T-helper 1 cell treated with Interleukin-12 subunit alpha and Interleukin-12 subunit beta and Interleukin-4 antibody, amounts not matched to agents 30 μg/mL and 1 μg/mL, for 36 hours (primary cell): ENCODE results near the gene TRAPPC10.

Experiments used
- H3K27ac Mint-ChIP-seq: one replicate; pipeline ENCODE4 v1.8.0; 2021; ENCODE audit warnings: mild to moderate bottlenecking, mixed read lengths
- H3K27me3 Mint-ChIP-seq: one replicate; pipeline ENCODE4 v1.8.0; 2021; ENCODE audit warnings: low read depth, mixed read lengths
- H3K36me3 Mint-ChIP-seq: one replicate; pipeline ENCODE4 v1.8.0; 2021; ENCODE audit warnings: low read depth, mixed read lengths
- H3K4me1 Mint-ChIP-seq: one replicate; pipeline ENCODE4 v1.8.0; 2021; ENCODE audit warnings: low read depth, mixed read lengths
- H3K4me3 Mint-ChIP-seq: one replicate; pipeline ENCODE4 v1.8.0; 2021; ENCODE audit warnings: mild to moderate bottlenecking, moderate library complexity, mixed read lengths
- H3K9me3 Mint-ChIP-seq: one replicate; pipeline ENCODE4 v1.8.0; 2021; ENCODE audit warnings: mixed read lengths

TRAPPC10 gene

DNA sequence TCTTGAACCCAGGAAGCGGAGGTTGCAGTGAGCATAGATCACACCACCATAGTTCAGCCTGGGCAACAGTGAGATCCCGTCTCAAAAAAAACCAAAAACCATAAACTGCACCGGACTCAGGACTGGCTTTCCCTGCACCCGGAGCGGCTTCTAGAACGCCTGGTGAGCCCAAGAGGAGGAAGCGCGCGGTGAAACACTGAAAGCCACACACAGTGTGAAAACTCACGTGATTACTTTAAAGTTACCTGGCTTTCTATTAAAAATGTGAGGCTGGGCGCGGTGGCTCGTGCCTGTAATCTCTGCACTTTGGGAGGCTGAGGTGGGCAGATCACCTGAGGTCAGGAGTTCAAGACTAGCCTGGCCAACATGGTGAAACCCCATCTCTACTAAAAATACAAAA, 7.0 kb upstream of the TRAPPC10 start:
- Mint-ChIP-seq H3K27ac (no peak overlapping the region), H3K4me3 (no peak overlapping the region), H3K36me3 (peaks cover 1% of the 10 kb centered on the region)

DNA sequence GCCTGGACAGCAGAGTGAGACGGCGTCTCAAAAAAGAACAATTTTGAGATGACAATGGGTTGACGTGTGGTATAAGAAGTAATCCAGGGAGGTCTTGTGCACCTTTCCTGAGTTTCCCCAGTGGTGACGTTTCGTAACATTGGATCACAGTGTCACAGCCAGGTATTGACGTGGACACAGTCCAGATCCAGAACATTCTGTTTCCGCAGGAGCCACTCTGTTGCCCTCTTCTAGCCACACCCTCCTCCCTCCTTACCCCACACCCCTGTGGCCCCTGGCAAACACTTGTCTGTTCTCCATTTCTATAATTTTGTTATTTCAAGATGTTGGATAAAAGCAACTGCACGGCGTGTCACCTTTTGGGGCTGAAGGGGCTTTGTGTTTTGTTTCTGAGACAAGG, 6.5 kb upstream of the TRAPPC10 start:
- Mint-ChIP-seq H3K27me3 (peaks cover 4% of the 10 kb centered on the region), H3K9me3 (no peaks in the 10 kb centered on the region), H3K36me3 (peaks cover 2% of the 10 kb centered on the region), H3K4me1 (peaks cover 7% of the 10 kb centered on the region), H3K4me3 (no peak overlapping the region), H3K27ac (no peak overlapping the region)

More for the DNA sequence above, 7.0 kb upstream of the TRAPPC10 start:
- Mint-ChIP-seq H3K4me1 (peaks cover 3% of the 10 kb centered on the region), H3K9me3 (no peaks in the 10 kb centered on the region), H3K27me3 (peaks cover 4% of the 10 kb centered on the region)

DNA sequence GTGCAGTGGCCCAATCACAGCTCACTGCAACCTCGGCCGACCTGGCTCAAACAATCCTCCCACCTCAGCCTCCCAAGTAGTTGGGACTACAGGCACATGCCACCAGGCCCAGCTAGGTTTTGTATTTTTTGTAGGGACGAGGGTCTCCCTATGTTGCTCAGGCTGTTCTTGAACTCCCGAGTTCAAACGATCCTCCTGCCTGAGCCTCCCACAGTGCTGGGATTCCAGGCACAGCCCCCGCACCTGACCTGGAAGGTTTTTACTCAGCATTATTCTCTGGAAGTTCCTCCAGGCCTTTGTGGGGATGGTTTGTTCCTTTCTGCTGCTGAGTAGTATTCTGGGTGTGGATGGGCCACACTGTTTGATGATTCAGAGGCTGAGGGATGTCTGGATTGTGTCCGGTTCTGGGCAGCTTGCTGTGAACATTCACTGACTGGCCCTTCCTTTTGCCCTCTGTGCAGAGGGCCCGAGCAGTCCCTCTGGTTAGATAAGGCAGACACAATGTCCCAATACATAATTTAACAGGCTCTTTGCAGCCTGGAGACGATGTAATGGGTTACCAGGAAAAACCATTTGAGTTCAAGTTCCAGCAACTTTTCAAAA, 6.0 kb upstream of the TRAPPC10 start:
- Mint-ChIP-seq H3K27ac (no peak overlapping the region), H3K4me1 (peaks cover 10% of the 10 kb centered on the region), H3K36me3 (peaks cover 2% of the 10 kb centered on the region), H3K27me3 (peaks cover 4% of the 10 kb centered on the region), H3K4me3 (no peak overlapping the region), H3K9me3 (no peaks in the 10 kb centered on the region)

DNA sequence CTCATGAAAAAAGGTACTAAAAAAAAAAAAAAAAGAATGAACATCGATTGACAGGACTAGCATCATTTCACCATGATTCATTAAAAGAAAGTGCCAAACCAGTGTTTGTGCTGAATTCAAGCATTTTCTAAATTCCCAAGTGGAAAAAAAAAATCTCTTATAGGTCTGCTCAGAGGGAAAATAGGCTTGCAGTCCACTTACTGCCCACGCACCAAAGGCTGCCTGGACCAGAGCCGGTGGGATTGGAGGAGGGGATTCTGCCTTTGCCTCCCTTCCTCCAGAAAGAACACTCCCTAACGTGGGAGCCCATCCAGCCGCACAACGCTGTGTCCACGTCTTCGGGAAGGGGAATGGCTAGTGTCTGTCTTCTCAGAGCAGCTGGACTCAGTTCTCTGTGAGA, 5.5 kb upstream of the TRAPPC10 start:
- peaks cover 13% of the 10 kb centered on the region for H3K4me1 Mint-ChIP-seq
- no peaks in the 10 kb centered on the region for H3K9me3 Mint-ChIP-seq
- peaks cover 4% of the 10 kb centered on the region for H3K36me3 Mint-ChIP-seq
- peaks cover 4% of the 10 kb centered on the region for H3K27me3 Mint-ChIP-seq
- H3K4me3 Mint-ChIP-seq: no peak overlapping the region
- H3K27ac Mint-ChIP-seq: no peak overlapping the region

DNA sequence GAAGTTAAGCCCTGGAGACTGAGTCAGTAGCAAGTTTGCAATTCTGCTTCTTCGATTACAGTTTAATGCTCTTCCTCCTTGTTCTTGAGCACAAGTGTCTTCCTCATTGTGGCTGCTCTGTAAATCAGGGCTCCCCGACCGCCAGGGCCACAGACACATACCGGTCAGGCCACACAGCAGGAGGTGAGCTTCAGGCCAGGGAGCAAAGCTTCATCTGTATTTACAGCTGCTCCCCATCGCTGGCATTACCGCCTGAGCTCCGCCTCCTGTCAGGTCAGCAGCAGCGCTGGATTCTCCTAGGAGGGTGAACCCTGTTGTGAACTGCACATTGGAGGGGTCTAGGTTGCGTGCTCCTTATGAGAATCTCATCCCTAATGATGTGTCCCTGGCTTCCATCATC, 1.7 kb upstream of the TRAPPC10 start:
- no peaks in the 10 kb centered on the region for H3K9me3 Mint-ChIP-seq
- no peak overlapping the region for H3K27ac Mint-ChIP-seq
- peaks cover 4% of the 10 kb centered on the region for H3K27me3 Mint-ChIP-seq
- peaks cover 14% of the 10 kb centered on the region for H3K36me3 Mint-ChIP-seq
- peak overlapping the region; percentile 10 for H3K4me3 Mint-ChIP-seq
- peaks cover 34% of the 10 kb centered on the region for H3K4me1 Mint-ChIP-seq

DNA sequence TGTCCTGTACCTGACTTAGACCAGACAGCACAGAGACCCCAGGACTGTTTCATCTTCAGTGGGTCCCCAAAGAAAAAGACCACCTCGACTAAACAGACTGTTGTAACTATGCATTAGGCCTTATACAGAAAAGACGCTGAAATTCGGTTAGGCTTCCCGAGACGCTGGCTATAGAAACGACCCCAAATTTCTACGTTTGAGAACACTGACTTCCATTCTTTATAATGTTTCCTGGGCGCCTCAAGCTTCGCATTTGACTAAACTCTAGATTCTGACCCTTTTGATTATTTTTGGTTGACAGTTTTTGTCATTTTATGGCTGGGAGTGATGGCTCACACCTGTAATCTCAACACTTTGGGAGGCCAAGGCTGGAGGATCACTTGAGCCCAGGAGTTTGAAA, 986 bp upstream of the TRAPPC10 start:
- Mint-ChIP-seq H3K27me3 (peaks cover 4% of the 10 kb centered on the region), H3K4me3 (peak overlapping the region; percentile 89), H3K9me3 (no peaks in the 10 kb centered on the region), H3K36me3 (peaks cover 14% of the 10 kb centered on the region), H3K4me1 (peaks cover 39% of the 10 kb centered on the region), H3K27ac (peak overlapping the region; percentile 91)

DNA sequence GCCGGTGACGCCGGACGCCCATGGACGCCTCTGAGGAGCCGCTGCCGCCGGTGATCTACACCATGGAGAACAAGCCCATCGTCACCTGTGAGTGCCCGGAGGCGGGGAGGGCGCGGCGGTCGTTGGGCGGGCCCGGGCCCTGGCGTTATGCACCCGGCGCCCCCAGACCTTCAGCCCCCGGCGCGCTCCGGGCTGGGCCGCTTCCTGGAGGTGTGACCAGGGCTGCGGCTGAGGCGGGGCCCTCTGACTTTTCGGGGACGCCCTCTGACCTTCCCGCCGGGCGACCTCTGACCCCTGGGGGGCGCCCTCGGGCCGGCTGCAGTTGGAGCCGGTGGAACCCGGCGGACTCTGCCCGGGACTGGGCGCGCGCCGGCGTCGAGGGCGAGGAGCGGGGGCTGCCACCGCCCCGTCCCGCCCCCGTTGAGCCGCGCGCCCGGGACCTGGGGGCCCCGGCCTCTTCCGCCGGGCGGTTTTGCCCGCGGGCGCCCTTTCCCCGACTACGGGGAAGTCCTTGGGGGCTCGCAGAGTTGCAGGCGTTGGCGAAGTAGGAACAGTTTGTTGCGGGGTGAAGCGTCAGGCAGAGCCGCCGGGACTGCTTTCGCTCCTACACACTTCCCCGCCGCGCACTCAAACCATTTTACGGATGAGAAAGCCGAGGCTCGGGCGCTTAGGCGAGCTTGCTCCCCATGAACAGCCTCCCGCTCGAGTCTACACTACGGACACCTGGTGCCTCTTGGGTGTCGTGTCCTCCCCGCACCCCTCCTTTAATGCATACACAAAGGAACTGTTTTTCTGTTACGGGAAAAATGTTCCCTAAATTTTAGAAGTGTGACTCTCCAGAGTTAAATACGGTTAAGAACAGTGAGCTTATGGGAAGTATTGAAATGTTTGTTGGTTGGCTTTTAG, 618 bp downstream of the TRAPPC10 start:
- H3K27me3 Mint-ChIP-seq: no peaks in the 10 kb centered on the region
- peaks cover 49% of the 10 kb centered on the region for H3K4me1 Mint-ChIP-seq

DNA sequence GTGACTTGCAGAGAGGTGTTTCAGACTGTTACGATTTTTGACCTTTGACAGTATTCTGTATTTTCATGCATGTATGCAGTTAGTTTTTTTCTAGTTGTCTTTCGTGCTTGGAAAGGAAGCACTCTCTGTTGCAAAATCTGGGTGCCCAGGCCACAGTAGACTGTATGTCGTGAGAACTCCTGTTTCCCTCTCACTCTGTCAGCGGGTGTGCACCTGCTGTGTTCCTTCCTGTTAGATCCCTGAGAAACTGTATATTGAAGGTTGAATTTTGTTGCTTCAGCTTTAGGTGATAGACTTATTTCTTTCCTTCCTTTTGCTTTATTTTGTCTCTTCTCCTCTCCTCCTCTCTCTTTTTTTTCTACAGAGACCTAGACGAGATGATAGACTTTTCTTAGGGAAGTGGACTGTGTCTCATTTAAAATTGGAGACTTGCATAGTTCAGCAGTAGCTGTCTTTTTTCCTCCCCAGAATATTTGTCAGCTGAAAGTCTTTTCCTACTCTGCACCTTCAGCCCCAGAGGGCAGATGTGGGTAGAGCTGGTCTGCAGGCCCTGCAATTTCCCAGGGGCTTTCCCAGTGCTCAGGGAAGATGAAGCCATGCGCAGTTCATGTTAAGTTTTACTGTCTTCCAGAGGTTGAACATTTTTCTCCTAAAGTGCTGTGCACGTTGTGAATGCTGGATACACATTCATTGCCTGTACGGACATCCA, 1.4 kb downstream of the TRAPPC10 start:
- Mint-ChIP-seq H3K36me3 (peaks cover 14% of the 10 kb centered on the region), H3K9me3 (no peaks in the 10 kb centered on the region), H3K4me3 (peak overlapping the region; percentile 90), H3K4me1 (peaks cover 53% of the 10 kb centered on the region), H3K27ac (peak overlapping the region; percentile 88), H3K27me3 (no peaks in the 10 kb centered on the region)

More for the DNA sequence above, 618 bp downstream of the TRAPPC10 start:
- Mint-ChIP-seq H3K36me3 (peaks cover 14% of the 10 kb centered on the region), H3K4me3 (peak overlapping the region; percentile 90), H3K27ac (peak overlapping the region; percentile 88), H3K9me3 (no peaks in the 10 kb centered on the region)

DNA sequence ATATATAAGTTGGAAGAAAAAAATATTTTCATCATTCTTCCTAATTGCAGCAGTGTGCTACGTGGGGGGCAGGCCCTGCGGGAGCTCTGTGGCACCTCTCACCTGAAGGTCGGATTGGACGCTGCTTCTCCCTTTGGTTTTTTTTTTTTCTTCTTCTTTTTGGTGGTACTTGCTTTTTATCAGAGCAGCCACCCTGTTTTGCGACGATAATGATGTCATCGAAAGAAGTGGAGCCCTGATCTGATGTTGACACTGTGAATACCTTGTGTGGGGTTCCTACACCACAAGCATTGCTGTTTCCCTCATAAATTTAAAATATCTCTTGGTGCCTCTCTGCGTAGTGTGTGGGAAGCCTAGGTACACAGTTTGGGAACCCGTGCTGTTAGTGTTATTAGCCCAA, 5.5 kb downstream of the TRAPPC10 start:
- peak overlapping the region; percentile 36 for H3K27ac Mint-ChIP-seq
- H3K4me3 Mint-ChIP-seq: no peak overlapping the region

DNA sequence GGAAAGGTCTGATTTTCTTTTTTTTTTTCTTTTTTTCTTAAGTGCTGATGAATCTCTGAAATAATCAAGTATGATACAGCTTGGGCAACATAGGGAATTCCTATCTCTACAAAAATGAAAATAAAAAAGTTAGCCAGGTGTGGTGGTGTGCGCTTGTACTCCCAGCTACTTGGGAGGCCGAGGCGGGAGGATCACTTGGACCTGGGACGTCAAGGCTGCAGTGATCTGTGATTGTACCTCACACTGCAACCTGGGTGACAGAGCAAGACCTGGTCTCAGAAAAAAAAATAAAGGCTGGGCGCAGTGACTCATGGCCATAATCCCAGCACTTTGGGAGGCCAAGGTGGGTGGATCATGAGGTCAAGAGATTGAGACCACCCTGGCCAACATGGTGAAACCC, 6.0 kb downstream of the TRAPPC10 start:
- Mint-ChIP-seq H3K4me1 (peaks cover 61% of the 10 kb centered on the region), H3K9me3 (no peaks in the 10 kb centered on the region), H3K27me3 (no peaks in the 10 kb centered on the region), H3K27ac (peak overlapping the region; percentile 36), H3K4me3 (no peak overlapping the region), H3K36me3 (peaks cover 10% of the 10 kb centered on the region)

More for the DNA sequence above, 5.5 kb downstream of the TRAPPC10 start:
- Mint-ChIP-seq H3K4me1 (peaks cover 59% of the 10 kb centered on the region), H3K36me3 (peaks cover 10% of the 10 kb centered on the region), H3K9me3 (no peaks in the 10 kb centered on the region), H3K27me3 (no peaks in the 10 kb centered on the region)

DNA sequence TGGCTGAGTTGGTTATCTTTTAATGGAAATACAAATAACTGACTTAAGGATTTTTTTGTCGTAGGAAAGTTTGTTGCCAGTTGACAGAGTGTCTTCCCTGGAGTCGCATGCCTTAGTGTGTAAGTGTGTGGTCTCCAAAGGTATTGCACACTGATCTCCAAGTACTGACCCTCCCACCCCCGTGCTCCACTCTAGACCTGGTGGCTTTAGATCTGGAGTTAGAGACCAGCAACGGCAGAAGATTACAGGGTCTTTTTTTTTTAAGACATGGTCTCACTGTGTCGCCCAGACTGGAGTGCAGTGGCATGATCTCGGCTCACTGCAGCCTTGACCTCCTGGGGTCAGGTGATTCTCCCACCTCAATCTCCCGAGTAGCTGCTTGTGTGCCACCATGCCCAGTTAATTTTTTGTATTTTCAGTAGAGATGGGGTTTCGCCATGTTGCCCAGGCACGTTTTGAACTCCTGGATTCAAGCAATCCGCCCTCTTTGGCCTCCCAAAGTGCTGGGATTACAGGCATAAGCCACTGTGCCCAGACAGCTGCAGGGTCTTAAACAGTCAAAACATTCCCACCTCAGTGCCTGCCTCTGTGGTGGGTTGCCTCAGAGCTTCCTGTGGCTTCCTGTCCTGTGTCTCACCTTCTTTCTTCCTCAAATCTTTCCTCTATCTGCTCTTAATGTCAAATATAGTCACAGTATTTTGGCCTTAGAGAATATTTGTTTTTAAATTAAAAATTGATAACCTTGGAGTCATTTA, 6.9 kb downstream of the TRAPPC10 start:
- Mint-ChIP-seq H3K27ac (no peak overlapping the region), H3K4me1 (peaks cover 55% of the 10 kb centered on the region), H3K9me3 (no peaks in the 10 kb centered on the region), H3K4me3 (peak overlapping the region; percentile 33), H3K36me3 (peaks cover 6% of the 10 kb centered on the region), H3K27me3 (no peaks in the 10 kb centered on the region)

DNA sequence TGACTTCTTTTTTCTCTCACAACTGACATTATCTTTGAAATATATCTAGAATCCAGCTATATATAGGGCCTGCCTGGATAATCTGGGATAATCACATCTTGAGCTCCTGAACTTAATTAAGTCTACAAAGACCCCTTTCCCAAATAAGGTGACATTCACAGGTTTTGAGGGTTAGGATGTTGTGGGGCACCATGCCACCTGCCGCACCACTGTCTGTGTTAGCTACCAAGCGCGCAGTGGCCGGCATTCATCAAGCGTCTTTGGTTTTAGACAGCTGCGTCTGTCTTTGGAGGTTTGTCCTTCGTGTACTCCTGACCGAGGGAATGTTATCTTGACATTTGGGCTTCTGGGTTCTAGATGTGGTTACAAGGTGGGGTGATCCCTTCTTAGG, 7.5 kb downstream of the TRAPPC10 start:
- Mint-ChIP-seq H3K4me3 (peak overlapping the region; percentile 33), H3K36me3 (peaks cover 3% of the 10 kb centered on the region), H3K9me3 (no peaks in the 10 kb centered on the region), H3K27ac (no peak overlapping the region), H3K27me3 (no peaks in the 10 kb centered on the region), H3K4me1 (peaks cover 53% of the 10 kb centered on the region)

DNA sequence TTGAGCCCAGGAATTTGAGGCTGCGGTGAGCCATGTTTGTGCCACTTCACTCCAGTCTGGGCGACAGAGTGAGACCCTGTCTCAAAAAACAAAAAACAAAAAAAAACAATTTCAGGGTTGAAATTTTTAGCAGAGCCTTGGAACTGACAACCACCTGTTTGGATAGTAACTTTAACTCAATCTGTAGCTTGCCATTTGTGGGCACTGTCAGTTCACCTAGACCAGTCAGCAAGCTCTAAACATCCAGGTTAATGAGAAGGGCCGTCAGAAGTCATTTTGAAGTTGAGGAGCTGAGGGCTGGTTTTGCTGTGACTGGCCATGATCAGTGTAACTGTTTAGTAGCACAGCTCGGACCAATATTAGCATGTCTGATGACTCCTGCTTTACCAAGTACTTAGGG, 8.4 kb downstream of the TRAPPC10 start:
- Mint-ChIP-seq H3K36me3 (peaks cover 1% of the 10 kb centered on the region), H3K9me3 (no peaks in the 10 kb centered on the region), H3K27me3 (no peaks in the 10 kb centered on the region), H3K4me3 (no peak overlapping the region), H3K27ac (no peak overlapping the region), H3K4me1 (peaks cover 55% of the 10 kb centered on the region)

DNA sequence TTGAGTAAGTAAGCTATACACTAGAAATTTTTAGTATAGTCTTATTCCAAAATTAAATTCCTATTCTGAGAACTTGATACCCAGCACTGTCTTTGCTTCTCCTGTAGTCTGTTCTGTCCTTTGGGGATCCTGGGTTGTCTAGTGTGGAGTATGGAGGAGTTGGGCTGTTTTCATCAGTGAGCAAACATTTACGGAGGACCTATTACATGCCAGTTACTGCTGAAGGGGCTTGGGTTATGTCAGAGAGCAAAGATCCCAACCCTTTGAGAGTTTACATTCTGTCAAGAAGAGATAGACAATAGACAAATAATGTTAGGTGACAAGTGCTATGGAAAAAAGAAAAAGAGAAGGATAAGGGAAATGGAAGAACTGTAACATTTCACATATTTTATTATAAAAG, 9.0 kb downstream of the TRAPPC10 start:
- Mint-ChIP-seq H3K4me3 (no peak overlapping the region), H3K4me1 (peaks cover 56% of the 10 kb centered on the region), H3K36me3 (peaks cover 2% of the 10 kb centered on the region), H3K27me3 (no peaks in the 10 kb centered on the region), H3K9me3 (no peaks in the 10 kb centered on the region), H3K27ac (peak overlapping the region; percentile 57)
